OCI-M1 (cell line): Measurements from ENCODE around the gene B4GALT5.
"Not testable (repeated sequence)": the region's sequence is repeated elsewhere in the genome, so short reads cannot be mapped to it uniquely, and the experiment has no call there.

Source experiments
- DNase-seq: peaks from one replicate; lab custom pipeline; 2025; lab: John Stamatoyannopoulos, UW

Gene B4GALT5, protein sequence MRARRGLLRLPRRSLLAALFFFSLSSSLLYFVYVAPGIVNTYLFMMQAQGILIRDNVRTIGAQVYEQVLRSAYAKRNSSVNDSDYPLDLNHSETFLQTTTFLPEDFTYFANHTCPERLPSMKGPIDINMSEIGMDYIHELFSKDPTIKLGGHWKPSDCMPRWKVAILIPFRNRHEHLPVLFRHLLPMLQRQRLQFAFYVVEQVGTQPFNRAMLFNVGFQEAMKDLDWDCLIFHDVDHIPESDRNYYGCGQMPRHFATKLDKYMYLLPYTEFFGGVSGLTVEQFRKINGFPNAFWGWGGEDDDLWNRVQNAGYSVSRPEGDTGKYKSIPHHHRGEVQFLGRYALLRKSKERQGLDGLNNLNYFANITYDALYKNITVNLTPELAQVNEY

DNA sequence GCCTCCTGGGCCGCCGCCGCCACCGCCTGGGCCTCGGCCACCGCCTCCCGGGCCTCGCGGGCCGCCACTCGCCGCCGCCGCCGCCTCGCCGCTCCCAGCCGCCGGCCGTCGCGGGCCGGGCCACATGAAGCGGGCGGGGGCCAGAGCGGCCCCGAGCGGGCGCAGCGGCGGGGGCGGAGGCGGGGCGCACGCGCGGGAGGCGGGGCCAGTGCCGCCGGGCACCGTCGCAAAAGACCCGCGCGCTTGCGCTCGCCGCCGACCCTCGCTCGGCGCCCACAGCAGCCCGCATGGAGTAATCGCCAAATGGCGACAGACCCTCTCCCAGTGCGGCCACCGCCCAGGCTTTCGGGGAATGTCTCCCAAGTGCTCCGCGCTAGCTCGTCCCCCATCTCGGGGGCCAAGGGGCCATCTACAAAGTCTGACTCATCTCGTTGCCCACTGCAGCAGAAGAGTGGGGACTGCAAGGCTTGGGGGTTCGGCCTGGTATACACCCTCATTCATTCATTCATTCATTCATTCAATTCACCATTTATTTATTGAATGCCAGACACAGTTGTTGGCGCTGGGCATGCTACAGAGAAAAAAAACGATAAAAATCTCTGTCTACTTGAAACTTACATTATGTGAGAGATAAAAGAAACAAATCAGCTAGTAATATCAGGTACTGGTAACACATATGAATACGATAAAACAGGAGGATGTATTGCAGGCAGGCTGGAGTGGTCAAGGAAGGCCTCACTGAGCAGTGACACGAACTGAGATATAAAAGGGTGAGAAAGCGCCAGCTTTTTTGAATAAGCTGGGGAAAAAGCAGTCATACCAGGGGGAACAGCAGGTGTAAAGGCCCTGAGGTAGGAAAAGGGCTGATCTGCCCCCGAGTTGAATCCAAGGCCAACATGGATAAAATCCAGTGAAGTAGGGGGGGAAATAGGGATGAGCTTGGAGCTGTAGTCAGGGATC, at the start of gene B4GALT5:
B4GALT5 (minus strand) TSS at position 126 of the 960 bp plus-strand sequence. CDS start 188 bp downstream, outside the sequence.
- peak; percentile 91 for DNase-seq

DNA sequence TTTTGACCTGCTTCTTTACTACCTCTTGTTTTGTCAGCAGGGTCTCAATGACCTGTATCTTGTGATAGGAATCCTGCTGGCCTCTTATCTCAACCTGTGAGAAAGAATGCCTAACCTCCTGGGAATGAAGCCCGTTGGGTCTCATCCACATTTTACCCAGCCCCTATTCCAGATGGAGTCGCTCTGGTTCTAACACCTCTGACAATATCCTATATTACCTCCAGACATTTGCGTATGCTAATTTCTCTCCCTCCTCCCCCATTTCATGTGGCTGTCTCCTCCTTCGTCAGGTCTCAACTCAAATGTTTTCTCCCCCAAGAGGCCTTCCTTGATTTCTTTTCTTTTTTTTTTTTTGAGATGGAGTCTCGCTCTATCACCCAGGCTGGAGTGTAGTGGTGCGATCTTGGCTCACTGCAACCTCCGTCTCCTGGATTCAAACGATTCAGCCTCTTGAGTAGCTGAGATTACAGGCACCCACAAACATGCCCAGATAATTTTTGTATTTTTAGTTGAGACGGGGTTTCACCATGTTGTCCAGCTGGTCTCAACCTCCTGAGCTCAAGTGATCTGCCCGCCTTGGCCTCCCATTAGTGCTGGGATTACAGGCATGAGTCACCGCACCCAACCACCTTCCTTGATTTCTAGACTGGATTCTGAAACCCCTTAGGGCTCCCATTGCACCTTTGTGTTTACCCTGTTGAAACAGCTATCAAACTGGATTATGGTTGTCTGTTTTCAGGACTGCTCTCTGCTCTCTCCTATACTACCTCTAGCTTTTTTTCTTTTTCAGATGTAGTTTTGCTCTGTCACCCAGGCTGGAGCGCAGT, 49.5 kb upstream of the B4GALT5 start:
- no peak for DNase-seq

DNA sequence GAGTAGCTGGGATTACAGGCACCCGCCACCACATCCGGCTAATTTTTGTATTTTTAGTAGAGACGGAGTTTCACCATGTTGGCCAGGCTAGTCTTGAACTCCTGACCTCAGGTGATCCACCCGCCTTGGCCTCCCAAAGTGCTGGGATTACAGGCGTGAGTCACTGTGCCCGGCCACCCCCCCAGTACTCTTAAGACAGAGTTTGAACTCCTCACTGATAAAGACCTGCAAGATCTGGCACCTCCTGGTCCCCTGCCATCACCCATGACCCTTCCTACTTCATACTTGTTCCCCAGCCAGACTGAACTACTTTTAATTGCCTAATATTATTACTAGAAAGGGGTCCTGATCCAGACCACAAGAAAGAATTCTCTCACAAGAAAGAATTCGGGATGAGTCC, 48.2 kb upstream of the B4GALT5 start:
- DNase-seq = not testable (repeated sequence)

DNA sequence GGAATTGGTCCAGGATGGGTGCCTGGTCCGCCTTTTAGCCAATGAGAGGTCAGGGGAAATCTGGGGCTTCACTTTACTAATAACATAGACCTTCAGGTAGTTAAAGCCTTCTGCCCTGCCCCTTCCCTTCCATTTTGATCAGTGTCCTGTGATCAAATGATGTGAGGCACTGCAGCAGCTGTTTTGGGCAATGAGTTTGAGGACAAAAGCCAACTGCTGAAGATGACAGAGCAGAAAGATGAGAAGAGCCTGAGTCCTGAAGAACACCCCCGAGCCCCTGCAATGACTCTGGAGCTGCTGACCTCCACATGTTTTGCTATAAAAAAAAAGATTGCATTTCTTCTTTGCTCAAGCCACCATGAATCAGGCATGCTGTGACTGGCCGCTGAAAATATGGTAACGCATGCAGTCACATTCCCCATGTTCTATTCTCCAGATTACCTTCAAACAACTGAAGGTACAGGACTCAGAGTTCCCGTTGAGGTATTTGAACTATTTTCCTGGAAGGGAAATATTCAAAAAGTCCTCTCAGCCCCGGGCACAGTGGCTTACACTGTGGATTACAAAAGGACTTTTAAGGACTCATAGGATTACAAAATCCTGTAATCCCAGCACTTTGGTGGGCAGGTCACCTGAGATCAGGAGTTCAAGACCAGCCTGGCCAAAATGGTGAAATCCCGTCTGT, 45.7 kb upstream of the B4GALT5 start:
- no peak for DNase-seq

DNA sequence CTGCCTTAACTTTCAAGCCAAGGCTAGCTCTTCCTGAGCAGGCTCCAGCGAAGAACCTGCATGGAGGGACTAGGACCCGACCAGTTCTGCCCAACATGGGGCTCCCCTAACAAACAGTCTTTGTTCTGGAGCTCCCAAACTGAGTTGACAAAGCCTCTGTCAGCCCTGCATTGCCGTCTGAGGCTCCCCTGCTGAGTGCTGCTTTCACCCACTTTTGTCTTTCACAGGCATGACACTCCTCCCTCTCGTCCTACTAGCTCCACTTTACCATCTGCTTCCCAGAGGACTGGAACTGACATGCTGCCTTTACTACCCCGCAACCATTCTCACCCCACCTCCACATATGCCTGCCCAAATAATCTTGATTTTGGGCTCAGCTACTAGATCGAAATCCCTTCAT, 45.1 kb upstream of the B4GALT5 start:
- DNase-seq = no peak

DNA sequence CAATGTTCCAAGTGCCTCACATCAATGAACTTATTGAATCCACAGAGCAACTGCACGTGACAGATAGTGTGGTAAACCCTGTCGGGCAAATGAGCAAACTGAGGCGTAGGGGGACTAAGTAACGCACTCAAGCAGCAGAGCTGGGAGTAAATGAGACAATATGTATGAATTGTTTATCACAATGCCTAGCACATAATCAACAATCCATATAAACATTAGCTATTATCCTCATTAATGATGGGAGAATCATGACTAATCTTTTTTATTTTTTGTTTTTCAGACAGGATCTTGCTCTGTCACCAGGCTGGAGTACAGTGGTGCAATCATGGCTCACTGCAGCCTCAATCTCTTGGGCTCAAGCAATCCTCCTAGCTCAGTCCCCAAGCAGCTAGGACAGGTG, 43.9 kb upstream of the B4GALT5 start:
- no peak for DNase-seq

DNA sequence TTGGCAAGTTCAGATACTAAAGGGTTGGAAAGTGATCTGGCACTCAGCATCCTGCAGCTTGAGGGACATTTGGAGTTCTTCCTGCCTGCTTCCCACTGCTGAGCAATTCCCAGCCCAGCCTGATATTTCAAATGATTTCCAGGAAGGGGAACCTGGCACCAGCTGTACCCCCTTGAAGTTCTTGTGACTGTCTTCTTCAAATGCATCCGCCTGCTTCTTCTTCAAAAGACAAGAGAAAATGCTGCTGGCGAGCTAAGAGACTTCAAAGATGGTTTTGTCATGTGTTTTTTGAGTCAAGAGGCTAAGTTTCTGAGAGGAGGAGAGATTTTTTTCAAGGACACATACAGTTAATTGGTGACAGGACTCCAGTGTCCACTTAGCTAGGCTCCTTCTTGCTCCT, 42.6 kb upstream of the B4GALT5 start:
- no peak for DNase-seq

DNA sequence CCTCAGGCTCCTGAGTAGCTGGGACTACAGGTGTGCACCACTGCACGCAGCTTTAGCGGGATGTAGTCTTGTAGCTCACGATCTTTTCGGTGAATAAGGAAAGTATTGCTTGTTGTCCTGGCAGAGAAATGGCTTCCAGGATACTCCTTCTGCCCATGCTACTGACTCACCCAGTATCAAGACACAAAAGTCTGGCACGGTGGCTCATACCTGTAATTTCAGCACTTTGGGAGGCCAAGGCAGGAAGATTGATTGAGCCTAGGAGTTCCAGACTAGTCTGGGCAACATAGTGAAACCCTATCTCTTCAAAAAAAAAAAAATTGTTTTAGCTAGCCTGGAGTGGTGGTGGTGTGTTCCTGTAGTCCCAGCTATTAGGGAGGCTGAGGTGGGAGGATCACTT, 40.9 kb upstream of the B4GALT5 start:
- DNase-seq = no peak

DNA sequence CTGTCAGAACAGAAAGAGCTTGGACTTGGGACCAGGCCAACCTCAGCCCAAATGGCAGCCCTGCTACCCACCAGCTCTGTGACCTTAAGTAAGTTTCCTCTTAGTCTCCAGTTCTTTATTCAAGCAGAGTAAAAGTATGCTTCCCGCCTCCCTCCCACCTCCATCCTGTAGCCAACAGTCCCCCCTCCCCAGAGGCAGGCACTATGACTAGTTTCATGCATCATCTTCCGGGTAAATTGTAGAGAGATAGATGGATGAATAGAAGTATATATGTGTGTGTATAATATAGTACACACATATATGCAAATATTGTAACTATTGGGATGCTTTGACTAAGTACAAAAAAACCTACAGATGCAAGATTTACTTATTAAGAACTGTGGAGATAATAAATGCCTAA, 39.5 kb upstream of the B4GALT5 start:
- DNase-seq = no peak

DNA sequence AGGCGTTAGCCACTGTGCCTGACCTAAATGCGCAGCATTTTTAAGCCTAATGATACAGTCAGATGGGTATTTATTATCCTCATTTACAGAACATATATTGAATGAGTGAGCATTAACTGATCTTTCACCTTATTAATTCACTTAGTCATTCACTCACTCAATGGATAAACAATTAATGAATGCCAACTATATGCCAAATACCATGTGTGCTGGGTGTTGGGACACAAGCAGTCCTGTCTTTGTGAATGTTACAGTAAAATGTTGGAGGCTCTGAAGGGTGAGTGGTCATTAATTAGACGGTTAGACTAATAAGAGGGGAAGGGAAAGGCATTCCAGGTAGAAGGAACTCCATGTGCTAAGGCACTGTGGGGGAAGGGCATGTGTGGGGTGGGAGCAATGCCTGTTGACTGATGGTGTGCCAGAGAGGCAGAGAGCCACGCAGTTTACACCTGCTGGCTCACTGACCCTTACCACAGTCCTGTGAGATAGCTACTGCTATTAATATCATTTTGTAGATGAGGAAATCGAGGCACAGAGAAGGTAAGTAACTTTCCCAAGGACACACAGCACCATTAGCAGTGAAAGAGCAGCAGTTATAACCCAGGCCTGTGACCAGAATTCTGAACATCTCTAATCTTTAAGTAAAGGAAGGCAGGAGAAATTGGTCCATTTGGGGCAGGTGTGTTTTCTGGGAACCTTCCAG, 38.7 kb upstream of the B4GALT5 start:
- DNase-seq = no peak

DNA sequence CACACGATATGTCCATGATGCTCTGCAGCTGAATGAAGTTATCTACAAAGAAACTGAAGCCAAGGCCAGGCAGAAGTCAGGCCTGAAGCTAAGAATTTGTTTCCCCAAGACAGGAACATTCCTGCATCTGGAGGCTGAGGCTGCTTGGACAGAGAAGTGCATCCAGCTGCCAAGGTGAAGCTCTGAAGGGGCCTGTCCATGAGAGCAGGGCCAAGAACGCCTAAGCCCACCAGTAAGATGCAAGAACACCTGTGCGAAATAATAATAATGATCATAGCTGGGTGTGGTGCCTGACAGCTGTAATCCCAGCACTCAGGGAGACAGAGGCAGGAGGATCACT, 37.7 kb upstream of the B4GALT5 start:
- no peak for DNase-seq

DNA sequence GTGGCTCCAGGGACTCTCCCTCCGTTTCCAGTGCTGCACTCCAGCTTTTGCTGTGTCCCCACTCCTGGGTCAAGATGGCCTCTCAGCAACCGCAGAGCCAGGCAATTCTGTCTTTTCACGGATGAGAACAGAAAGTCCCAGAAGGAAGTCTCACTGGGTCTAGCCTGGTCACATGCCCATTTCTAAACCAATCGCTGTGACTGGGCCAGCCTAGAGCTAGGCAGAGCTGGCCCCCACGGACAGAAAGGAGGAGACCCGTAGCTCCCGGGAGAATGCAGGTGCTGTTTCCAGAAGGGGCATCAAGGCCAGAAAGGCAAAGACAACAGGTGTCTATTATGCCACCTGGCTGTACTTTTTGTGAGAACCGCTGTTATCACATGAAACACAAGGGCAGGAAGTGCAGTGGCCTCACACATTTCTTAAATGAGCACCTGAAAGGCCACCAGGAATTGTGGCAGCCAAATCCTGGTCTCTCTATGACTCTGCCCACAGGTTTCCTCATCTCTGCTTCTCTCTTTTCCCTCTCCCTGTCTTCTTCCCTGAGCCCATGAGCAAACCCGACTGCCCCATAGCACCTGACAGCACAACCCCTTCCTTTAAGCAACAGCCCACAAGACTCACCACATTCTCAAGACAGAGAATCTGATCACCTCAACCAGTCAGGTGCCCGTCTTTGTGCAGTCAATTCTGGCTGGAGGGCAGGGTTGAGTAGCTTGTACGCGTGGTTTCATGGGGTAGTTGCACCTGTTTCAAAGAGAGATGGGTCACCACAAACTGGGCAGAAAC, 37.1 kb upstream of the B4GALT5 start:
- no peak for DNase-seq

DNA sequence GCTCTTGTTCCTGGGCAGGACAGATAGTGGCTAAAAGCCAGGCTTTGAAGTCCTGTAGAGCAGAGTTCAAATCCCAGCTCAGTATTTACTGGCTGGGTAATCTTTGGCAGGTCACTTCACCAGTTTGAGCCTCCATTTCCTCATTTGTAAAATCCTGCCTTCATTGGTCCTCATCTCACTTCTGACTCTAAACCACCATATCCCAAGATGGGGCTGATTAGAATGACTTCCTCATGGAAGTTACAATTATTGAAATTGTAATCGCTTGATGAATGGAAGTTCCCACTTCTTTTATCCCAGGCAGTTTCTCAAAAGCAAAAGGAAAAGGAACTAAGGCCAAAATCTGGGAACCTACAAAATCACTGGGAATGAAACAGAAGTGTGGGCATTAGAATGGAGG, 35.9 kb upstream of the B4GALT5 start:
- DNase-seq = no peak

DNA sequence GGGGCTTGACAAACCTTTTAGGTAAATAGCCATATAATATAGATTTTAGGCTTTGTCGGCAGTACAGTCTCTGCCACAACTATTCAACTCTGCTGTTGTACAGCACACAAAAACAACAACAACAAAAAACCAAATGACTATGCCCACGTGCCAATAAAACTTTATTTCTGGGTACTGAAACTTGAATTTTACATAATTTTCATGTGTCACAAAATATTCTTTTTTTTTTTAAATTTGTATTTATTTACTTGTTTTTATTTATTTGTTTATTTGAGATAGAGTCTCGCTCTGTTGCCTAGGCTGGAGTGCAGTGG, 34.8 kb upstream of the B4GALT5 start:
- DNase-seq = no peak

DNA sequence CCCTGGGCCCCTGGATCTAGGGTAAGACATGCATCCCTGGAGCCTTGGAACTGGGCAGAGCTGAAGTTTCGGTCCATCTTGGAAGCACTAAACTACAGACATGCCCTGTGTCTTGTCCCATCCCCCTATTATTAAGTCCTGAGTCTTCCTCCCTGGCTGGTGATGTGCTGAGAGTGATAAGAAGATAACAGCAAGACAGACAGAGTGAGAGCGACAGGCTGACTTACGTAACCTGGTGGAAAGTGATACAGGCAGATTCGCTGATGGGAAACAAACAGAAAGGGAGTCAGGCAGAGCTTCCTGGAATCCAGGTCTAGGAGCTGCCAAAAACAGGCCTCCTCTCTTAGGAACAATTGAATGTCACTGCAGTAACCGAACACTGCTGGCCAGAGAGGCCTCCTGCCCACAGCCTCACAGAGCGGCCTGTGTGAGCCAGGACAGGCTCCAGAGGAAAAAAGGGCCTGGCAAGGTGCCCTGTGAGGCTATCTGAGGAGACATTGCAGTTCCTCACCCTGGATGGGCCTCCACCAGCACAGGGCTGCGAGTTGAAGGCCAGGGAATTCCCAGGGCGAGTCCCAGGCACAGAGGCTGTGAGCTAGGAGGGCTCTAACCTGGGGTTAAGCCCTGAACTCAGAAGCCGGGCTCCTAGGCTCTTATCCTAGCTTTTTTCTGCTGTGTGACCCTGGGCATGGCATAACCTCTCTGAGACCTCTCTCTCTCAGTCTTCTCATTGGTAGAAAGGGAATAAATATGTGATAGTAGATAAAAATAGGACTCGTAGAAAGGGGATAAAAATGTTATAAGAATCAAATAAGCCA, 34.2 kb upstream of the B4GALT5 start:
- peak; percentile 24 for DNase-seq

DNA sequence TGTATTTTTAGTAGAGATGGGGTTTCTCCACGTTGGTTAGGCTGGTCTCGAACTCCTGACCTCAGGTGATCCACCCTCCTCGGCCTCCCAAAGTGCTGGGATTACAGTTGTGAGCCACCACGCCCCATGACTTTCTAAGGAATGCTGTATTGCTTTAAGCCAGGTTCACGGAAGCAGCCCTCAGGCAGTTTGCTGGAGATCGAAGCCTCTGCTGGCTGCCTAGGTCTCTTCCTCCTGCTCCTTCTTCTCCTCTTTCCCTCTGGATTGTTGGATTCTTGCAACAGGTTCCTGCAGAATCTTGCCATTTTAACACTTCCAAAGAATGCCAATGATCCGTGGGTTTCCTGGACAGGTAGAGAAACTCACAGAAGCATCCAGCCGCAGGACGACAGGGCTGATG, 29.3 kb upstream of the B4GALT5 start:
- no peak for DNase-seq

DNA sequence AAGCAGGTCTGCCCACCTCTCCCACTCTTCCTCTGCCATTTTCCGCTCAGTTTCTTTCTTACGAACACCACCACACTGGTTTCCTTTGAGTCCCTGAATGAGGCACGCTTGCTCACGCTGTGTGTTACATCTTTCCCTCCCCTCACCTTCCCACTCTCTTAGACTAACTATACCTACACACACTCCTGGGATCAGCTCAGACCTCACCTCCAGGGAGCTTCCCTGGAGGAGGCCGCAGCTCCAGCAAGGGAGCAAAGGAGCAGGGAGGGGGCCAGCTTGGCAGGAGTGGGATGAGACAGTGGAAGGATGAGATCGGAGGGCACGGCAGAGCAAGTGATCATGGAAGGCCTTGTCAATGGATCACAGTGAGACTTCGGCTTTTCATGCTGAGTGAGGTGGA, 28.3 kb upstream of the B4GALT5 start:
- no peak for DNase-seq

DNA sequence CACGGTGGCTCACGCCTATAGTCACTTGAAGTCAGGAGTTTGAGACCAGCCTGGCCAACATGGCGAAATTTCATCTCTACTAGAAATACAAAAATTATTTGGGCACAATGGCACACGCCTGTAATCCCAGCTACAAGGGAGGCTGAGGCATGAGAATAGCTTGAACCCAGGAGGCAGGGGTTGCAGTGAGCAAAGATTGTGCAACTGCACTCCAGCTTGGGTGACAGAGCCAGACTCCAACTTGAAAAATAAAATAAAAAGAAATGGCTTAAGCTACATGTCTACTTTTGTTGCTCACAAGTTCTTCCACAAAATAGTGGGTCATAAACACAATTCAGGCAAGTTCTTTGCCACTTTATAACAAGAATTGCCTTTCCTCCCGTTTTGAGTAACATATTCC, 27.1 kb upstream of the B4GALT5 start:
- DNase-seq = no peak

DNA sequence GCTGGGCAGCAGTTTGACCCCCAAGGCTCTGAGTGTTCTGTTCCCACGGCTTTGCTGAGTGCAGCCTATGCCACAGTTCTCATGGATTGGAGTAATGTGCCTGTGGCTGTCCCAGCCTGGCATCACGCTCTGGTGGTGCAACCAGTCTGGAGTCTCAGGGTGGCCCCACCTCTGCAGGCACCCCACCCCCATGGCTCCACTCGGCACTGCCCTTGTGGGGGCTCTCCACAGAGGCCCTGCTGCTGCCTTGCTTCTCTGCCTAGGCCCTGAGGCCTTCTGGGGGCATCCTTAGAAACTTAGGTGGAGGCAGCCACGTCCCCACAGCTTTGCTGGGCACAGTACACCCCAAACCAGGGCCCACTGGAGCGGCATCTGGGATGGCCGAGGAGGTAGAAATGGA, 25.4 kb upstream of the B4GALT5 start:
- DNase-seq = no peak

DNA sequence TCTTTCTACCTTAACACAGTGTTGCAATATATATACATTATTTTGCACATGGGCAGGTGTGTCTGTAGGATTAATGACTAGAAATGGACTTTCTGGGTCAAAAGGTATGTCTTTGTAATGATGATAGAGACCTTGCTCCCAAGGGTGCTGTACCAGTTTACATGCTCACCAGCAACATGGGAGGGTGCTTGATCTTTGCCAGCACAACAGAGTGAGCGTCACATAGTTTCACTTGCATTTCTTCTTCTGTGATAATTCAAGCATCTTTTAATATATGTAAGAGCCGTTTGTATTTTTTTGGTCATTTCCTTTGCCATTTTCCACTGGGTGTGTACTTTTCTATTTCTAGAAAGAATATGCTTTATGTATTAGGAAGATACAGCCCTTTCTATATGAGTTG, 23.6 kb upstream of the B4GALT5 start:
- no peak for DNase-seq
